ENCODE data around the gene ACSL5. TPM values are rescaled to one million over a fixed set of nuclear protein-coding genes. Genes with fewer than 3 reads are reported as not detected.
A peak's percentile ranks its signal among the peaks of the same experiment; 100 is the strongest.

The ACSL5 gene
- total and polyA plus RNA-seq, 2 experiments from 2014 or later: not detected

- Histone ChIP-seq H3K9me2 (ENCODE audit: insufficient read depth) (no peaks in the 10 kb centered on the region), H3K4me1 (ENCODE audit: insufficient read depth) (no peaks in the 10 kb centered on the region), H2AFZ (peak overlapping the region; percentile 83), H3K27ac (ENCODE audit: low read depth) (no peak overlapping the region), H3K4me2 (no peak overlapping the region), H3K4me3 (no peak overlapping the region), H3F3A (replicated peaks; ENCODE audit: low read depth) (no peaks in the 10 kb centered on the region), H3K27me3 (ENCODE audit: insufficient read depth) (no peaks in the 10 kb centered on the region), H3K79me2 (replicated peaks; ENCODE audit: insufficient read depth) (no peaks in the 10 kb centered on the region), H3K36me3 (ENCODE audit: insufficient read depth) (no peaks in the 10 kb centered on the region), H4K20me1 (replicated peaks; ENCODE audit: insufficient read depth) (no peaks in the 10 kb centered on the region)
- 0 out of 2 replicates have a peak overlapping the region, but pooled peaks have one; percentile 20 for H3K27ac Mint-ChIP-seq
- peaks cover 9% of the 10 kb centered on the region for H3K4me1 Mint-ChIP-seq
- peak; percentile 62 for ATAC-seq
- TF ChIP-seq POLR2AphosphoS5 (IDR thresholded peaks at IDR 0.05; ENCODE audit: low read depth) (no peak), CREB1 (CRISPR knock-in tag; IDR thresholded peaks at IDR 0.05; ENCODE audit: low read depth) (no peak), NANOG (IDR thresholded peaks at IDR 0.05; ENCODE audit: borderline replicate concordance) (no peak), ZNF331 (CRISPR knock-in tag; IDR thresholded peaks at IDR 0.05; ENCODE audit: low read depth) (no peak), EZH2phosphoT487 (IDR thresholded peaks at IDR 0.05; ENCODE audit: unreplicated experiment) (no peak), ZNF114 (CRISPR knock-in tag; IDR thresholded peaks at IDR 0.05) (no peak), STAT1 (IDR thresholded peaks at IDR 0.05; ENCODE audit: unreplicated experiment) (no peak), ETS1 (IDR thresholded peaks at IDR 0.05) (no peak), CTCF (conservative IDR thresholded peaks at IDR 0.05; ENCODE audit: low read depth in 2 of 2) (no peak), EZH2 (IDR thresholded peaks at IDR 0.05; ENCODE audit: low read depth, unreplicated experiment) (no peak), ZNF462 (CRISPR knock-in tag; IDR thresholded peaks at IDR 0.05) (no peak), JUNB (IDR thresholded peaks at IDR 0.05; ENCODE audit: unreplicated experiment) (no peak), REST (IDR thresholded peaks at IDR 0.05; ENCODE audit: unreplicated experiment) (no peak)
- H3K27me3 Mint-ChIP-seq (ENCODE audit: insufficient read depth, low read depth, poor library complexity): peaks cover 1% of the 10 kb centered on the region
- H3K9me3 Mint-ChIP-seq: peaks cover 14% of the 10 kb centered on the region
- no peak for DNase-seq (ENCODE audit: low spot score)
- no peak overlapping the region for H3K4me3 Mint-ChIP-seq
- H3K36me3 Mint-ChIP-seq (ENCODE audit: low read depth): peaks cover 3% of the 10 kb centered on the region; the same call in 1 of the 3 replicates
These were observed 1.0 kb downstream of the ACSL5 start for GRCh38 chr10:112374724-112375541.

Measured in GM23338 (cell line).